NCI-H187 (cell line): Measurements from ENCODE around the gene IRGM.
"Not testable (repeated sequence)": the region's sequence is repeated elsewhere in the genome, so short reads cannot be mapped to it uniquely, and the experiment has no call there.

ENCODE experiments used
- DNase-seq, 2 experiments: peaks; one replicate each; lab custom pipeline; 2025; lab: John Stamatoyannopoulos, UW

IRGM gene, protein sequence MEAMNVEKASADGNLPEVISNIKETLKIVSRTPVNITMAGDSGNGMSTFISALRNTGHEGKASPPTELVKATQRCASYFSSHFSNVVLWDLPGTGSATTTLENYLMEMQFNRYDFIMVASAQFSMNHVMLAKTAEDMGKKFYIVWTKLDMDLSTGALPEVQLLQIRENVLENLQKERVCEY

DNA sequence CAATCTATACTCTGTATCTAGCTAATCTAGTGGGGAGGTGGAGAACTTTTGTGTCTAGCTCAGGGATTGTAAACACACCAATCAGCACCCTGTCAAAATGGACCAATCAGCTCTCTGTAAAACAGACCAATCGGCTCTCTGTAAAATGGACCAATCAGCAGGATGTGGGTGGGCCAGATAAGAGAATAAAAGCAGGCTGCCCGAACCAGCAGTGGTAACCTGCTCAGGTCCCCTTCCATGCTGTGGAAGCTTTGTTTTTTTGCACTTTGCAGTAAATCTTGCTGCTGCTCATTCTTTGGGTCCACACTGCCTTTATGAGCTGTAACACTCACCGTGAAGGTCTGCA, at the start of gene IRGM:
IRGM (plus strand) TSS at position 214 of the 346 bp plus-strand sequence. CDS start 1,603 bp downstream, outside the sequence.
- DNase-seq: not testable (repeated sequence)

GRCh38 chr5:150797384-150797783, 48.9 kb upstream of the IRGM start:
- DNase-seq: no peak

GRCh38 chr5:150801117-150801927, 45.0 kb upstream of the IRGM start:
- no peak for DNase-seq

GRCh38 chr5:150804388-150804787, 41.9 kb upstream of the IRGM start:
- no peak for DNase-seq

- DNase-seq: no peak
Observed at GRCh38 chr5:150809363-150809762, 37.0 kb upstream of the IRGM start.

- DNase-seq: no peak
Observed at GRCh38 chr5:150815010-150815409, 31.3 kb upstream of the IRGM start.

- DNase-seq: no peak
Observed at GRCh38 chr5:150816946-150817345, 29.4 kb upstream of the IRGM start.

DNA sequence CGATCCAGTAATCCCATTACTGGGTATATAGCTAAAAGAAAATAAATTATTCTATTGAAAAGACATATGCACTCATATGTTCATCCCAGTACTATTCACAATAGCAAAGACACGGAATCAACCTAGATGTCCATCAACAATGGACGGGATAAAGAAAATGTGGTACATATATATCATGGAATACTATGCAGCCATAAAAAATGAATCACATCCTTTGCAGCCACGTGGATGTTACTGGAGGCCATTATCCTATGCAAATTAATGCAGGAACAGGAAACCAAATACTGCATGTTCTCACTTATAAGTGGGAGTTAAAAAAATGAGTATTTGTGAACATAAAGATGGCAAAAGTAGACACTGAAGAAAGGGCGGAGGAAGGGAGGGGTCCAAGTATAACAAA, 16.6 kb upstream of the IRGM start:
- no peak for DNase-seq

GRCh38 chr5:150831821-150832220, 14.5 kb upstream of the IRGM start:
- DNase-seq: not testable (repeated sequence)

- no peak for DNase-seq
Observed at GRCh38 chr5:150836064-150836463, 10.3 kb upstream of the IRGM start.

DNA sequence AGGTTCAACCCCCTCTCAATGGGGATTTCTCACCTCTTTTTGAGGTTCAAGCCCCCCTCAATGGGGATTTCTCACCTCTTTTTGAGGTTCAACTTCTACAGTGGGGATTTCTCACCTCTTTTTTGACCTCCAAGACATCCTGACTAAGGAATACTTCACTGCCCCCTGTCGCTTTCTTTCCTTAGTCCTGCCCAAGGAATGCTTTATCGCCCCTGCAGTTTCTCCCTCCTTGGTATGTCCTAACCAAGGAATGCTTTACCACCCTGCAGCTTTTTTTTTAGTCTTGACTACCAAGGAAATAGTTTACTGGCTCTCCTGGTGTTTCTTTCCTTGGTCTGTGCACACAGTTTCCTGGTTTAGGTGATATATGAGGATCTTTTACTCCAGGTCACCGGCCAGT, 9.6 kb upstream of the IRGM start:
- DNase-seq: no peak

GRCh38 chr5:150845185-150845859, 999 bp upstream of the IRGM start:
- DNase-seq: not testable (repeated sequence)

- peak in 1 of 2 experiments; percentile 40 for DNase-seq
Observed at GRCh38 chr5:150846654-150847333, 473 bp downstream of the IRGM start.

DNA sequence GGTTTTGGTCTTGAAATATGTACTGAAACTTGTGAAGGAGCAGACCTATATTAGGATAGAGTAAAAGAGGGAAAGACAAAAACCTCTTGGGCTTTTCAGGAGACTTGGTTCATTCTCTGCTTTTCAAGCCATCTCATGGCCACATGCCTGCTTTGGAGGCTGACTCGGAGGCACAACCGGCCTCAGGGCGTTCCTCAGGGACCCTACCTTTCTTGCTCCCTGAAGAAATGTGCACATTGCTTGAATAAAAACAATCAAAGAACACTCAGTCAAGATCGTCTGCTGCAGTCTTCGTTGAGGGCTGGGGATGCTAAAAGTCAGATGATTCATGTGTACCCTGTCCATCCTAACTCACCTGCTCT, 994 bp downstream of the IRGM start:
- no peak for DNase-seq

DNA sequence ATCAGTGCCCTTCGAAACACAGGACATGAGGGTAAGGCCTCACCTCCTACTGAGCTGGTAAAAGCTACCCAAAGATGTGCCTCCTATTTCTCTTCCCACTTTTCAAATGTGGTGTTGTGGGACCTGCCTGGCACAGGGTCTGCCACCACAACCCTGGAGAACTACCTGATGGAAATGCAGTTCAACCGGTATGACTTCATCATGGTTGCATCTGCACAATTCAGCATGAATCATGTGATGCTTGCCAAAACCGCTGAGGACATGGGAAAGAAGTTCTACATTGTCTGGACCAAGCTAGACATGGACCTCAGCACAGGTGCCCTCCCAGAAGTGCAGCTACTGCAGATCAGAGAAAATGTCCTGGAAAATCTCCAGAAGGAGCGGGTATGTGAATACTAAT, 1.9 kb downstream of the IRGM start:
- no peak for DNase-seq

DNA sequence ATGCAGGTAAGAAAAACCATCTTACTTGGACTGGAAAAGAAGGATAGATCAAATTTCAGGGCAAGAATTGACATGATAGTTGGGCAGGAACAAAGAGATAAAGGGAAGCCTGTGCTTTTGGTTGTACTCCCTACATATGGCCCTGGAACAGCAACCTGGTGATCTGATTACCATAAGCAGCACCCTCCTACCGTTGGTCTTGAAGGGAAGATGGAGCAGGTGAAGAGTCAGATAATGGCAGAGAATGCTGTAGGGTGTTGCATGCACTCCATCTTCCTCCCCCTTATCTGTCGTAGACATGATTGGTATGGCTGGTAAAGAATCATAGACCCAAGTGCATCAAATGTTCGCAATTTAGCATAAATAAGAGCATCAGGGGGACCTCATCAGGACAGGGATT, 4.7 kb downstream of the IRGM start:
- DNase-seq: no peak

DNA sequence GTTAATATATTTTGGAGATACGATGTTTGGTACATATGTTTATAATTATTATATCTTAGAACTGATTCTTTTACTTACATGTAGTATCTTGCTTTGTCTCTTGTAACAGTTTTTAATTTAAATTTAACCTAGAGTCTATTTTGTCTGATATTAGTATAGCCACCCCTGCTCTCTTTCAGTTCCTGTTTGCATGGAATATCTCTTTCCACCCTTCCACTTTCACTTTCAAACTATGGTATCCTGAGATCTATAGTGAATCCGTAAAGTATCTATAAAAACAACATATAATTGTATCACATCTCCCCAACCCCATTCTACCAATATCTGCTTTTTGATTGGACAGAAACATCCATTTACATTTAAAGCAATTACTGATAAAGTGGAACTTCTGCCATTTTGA, 7.2 kb downstream of the IRGM start:
- DNase-seq: no peak

DNA sequence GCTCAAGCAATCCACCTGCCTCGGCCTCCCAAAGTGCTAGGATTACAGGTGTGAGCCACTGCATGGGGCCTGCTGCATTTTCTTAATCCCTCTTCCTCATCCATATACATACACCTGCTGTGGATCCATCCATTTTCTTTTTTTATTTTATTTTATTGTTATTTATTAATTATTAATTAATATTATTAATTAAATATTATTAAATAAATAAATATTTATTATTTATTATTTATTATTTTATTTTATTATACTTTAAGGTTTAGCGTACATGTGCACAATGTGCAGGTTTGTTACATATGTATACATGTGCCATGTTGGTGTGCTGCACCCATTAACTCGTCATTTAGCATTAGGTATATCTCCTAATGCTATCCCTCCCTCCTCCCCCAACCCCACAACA, 10.4 kb downstream of the IRGM start:
- DNase-seq: not testable (repeated sequence)

- no peak for DNase-seq
Observed at GRCh38 chr5:150860246-150860821, 14.0 kb downstream of the IRGM start.

DNA sequence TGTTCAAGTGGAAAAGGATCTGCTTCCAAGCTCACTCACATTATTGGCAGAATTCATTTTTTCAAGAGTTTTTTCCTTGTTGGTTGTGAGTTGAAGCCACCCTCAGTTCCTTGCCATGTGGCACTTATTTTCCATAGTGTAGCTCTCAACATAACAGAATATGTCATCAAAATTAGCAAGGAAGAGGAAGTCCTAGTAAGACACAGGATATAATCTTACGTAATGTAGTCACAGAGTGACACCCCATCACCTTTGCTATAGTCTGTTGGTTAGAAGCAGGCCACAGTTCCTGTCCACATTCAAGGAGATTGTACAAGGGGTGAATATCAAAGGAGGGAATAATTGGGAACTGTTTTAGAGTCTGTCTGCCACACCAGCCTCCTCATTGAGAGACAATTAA, 15.7 kb downstream of the IRGM start:
- no peak for DNase-seq

DNA sequence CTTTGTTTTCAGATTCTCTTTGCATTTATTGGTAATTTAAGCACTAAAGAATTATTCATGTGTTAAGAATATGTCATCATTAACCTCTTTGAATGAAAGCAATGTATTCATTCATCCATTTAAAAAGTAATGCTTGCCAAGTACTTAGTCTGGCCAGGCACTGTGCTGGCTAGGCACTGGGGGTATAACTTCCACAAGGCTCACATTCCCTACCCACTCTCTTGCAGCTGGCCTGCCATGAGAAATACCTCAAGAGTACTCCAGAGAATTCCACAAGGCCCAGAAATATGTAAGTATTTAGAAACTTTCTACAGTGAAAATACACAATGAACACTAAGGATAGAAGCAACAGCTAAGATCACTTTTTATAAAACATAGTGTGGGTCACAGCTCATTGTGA, 33.0 kb downstream of the IRGM start:
- DNase-seq: no peak
